Measurements from ENCODE around the gene CHGA.
A peak's percentile ranks its signal among the peaks of the same experiment; 100 is the strongest.

The CHGA gene

GRCh38 chr14:92907316-92907911 lies 15.5 kb upstream of the CHGA start:
- H3K4me3 Mint-ChIP-seq: no peak overlapping the region
- no peak overlapping the region for H3K27ac Mint-ChIP-seq (ENCODE audit: low read depth)
- H3K4me1 Mint-ChIP-seq: no peaks in the 10 kb centered on the region
- H3K36me3 Mint-ChIP-seq (ENCODE audit: insufficient read depth): peaks cover 2% of the 10 kb centered on the region
- ATAC-seq (replicated peaks; ENCODE audit: extremely low read depth, poor library complexity, severe bottlenecking) (no peak), DNase-seq (ENCODE audit: low spot score in 2 of 2) (no peak)
- H3K27me3 Mint-ChIP-seq: peaks cover 39% of the 10 kb centered on the region
- no peaks in the 10 kb centered on the region for H3K9me3 Mint-ChIP-seq

GRCh38 chr14:92914087-92914656 lies 8.8 kb upstream of the CHGA start:
- H3K27me3 Mint-ChIP-seq: peaks cover 62% of the 10 kb centered on the region
- ATAC-seq (replicated peaks; ENCODE audit: extremely low read depth, poor library complexity, severe bottlenecking): no peak
- H3K36me3 Mint-ChIP-seq (ENCODE audit: insufficient read depth): peaks cover 4% of the 10 kb centered on the region
- no peak overlapping the region for H3K27ac Mint-ChIP-seq (ENCODE audit: low read depth)
- no peaks in the 10 kb centered on the region for H3K4me1 Mint-ChIP-seq
- DNase-seq (ENCODE audit: low spot score in 2 of 2): no peak
- no peak overlapping the region for H3K4me3 Mint-ChIP-seq
- H3K9me3 Mint-ChIP-seq: no peaks in the 10 kb centered on the region

DNA sequence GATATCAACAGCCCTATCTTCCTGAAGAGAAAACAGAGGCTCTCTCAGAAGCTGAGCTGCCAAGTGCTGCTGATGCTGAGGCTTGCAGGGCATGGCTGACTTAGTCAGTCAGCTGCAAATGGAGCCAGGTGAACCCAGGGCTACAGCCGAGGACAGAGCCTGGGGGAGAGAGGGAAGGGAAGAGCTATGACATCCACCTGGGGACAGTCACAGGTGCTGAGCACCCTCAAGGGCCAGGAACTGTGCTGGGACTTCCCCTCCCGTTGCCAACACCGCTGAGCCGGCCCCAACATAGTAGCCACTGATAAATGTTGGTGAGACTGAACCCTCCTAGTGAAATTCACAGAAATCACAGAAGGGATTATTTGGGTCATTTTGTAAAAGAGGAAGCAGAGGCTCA lies 6.7 kb upstream of the CHGA start:
- ATAC-seq (replicated peaks; ENCODE audit: extremely low read depth, poor library complexity, severe bottlenecking) (no peak), DNase-seq (ENCODE audit: low spot score in 2 of 2) (no peak)
- Mint-ChIP-seq H3K27me3 (peaks cover 58% of the 10 kb centered on the region), H3K9me3 (no peaks in the 10 kb centered on the region), H3K27ac (ENCODE audit: low read depth) (no peak overlapping the region), H3K4me3 (no peak overlapping the region), H3K4me1 (no peaks in the 10 kb centered on the region), H3K36me3 (ENCODE audit: insufficient read depth) (peaks cover 6% of the 10 kb centered on the region)

DNA sequence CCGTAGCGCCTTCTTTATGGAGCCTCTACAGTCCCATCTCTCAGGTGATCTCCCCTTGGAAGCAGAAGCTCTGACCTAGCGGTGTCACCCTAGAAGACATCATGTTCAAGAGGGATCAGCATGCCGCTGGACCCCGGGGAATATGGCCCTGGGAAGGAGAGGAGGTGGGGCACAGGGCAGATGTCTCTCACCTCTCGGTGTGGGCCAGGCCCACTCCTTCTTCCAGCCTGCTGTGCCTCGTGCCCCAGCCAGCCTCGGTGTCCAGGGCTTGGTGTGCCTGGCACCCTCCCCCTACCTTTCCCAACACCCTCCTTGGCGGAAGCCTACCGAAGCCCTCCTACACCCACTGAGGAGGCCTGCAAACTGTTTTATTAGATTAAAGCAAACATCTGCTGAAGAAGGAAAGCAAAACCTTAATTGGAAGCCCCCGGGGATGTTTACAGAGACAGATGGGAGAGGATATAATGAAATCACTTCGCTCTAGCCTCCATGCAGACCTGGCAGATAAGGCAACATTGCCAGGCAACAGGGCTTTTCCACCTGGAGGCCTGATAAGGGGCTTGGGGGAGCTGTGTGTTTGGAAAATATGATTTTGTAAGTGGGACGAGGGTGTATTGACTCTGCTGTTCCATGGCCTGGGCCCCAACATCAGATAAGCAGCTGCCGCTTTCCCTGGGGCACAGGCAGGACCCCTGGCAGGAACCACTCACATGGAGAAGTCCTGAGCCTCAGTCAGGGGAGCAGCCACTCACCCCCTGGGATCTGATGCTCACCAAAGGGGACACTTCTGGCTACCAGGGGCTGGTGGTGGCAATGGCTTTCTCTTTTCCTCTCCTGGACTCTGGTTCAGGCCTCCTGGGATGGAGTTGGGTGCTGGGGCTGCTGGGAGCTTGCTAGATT lies 5.7 kb upstream of the CHGA start:
- no peaks in the 10 kb centered on the region for H3K9me3 Mint-ChIP-seq
- peaks cover 69% of the 10 kb centered on the region for H3K27me3 Mint-ChIP-seq
- H3K4me1 Mint-ChIP-seq: no peaks in the 10 kb centered on the region
- DNase-seq (ENCODE audit: low spot score in 2 of 2) (no peak), ATAC-seq (replicated peaks; ENCODE audit: extremely low read depth, poor library complexity, severe bottlenecking) (no peak)
- H3K36me3 Mint-ChIP-seq (ENCODE audit: insufficient read depth): peaks cover 8% of the 10 kb centered on the region
- H3K27ac Mint-ChIP-seq (ENCODE audit: low read depth): no peak overlapping the region
- no peak overlapping the region for H3K4me3 Mint-ChIP-seq

DNA sequence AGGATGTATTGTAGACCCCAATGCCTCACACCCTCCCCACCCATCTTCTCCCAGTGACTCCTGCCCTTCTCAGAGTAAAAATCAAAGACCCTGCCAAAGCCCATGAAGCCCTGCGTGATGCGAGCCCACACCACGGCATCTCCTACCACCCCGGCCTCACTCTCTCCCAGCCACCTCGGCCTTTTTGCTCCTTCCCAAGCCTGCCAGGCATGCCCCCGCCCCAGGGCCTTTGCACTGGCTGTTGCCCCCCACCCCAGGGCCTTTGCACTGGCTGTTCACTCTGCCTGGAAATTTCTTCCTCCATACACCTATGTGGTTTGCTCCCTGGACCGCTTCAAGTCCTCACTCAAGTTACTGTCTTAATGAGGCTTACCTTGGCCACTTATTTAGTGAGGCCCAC lies 5.0 kb upstream of the CHGA start:
- H3K9me3 Mint-ChIP-seq: no peaks in the 10 kb centered on the region
- no peak overlapping the region for H3K27ac Mint-ChIP-seq (ENCODE audit: low read depth)
- DNase-seq (ENCODE audit: low spot score in 2 of 2): no peak
- ATAC-seq (replicated peaks; ENCODE audit: extremely low read depth, poor library complexity, severe bottlenecking): no peak
- H3K4me1 Mint-ChIP-seq: no peaks in the 10 kb centered on the region
- H3K36me3 Mint-ChIP-seq (ENCODE audit: insufficient read depth): peaks cover 8% of the 10 kb centered on the region
- no peak overlapping the region for H3K4me3 Mint-ChIP-seq
- H3K27me3 Mint-ChIP-seq: peaks cover 75% of the 10 kb centered on the region

DNA sequence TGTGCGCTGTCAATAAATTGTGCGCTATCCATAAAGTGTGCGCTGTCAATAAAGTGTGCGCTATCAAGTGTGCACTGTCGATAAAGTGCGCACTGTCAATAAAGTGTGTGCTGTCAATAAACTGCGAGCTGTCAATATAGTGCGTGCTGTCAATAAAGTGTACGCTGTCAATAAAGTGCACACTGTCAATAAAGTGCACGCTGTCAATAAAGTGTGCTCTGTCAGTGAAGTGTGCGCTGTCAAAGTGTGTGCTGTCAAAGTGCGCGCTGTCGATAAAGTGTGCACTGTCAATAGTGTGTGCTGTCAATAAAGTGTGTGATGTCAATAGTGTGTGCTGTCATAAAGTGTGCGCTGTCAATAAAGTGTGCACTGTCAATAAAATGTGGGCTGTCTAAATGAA lies 2.9 kb upstream of the CHGA start:
- no peaks in the 10 kb centered on the region for H3K9me3 Mint-ChIP-seq
- DNase-seq (ENCODE audit: low spot score in 2 of 2): no peak
- H3K27me3 Mint-ChIP-seq: peaks cover 72% of the 10 kb centered on the region
- no peaks in the 10 kb centered on the region for H3K4me1 Mint-ChIP-seq
- no peak overlapping the region for H3K4me3 Mint-ChIP-seq
- no peak for ATAC-seq (replicated peaks; ENCODE audit: extremely low read depth, poor library complexity, severe bottlenecking)
- no peak overlapping the region for H3K27ac Mint-ChIP-seq (ENCODE audit: low read depth)
- peaks cover 9% of the 10 kb centered on the region for H3K36me3 Mint-ChIP-seq (ENCODE audit: insufficient read depth)

DNA sequence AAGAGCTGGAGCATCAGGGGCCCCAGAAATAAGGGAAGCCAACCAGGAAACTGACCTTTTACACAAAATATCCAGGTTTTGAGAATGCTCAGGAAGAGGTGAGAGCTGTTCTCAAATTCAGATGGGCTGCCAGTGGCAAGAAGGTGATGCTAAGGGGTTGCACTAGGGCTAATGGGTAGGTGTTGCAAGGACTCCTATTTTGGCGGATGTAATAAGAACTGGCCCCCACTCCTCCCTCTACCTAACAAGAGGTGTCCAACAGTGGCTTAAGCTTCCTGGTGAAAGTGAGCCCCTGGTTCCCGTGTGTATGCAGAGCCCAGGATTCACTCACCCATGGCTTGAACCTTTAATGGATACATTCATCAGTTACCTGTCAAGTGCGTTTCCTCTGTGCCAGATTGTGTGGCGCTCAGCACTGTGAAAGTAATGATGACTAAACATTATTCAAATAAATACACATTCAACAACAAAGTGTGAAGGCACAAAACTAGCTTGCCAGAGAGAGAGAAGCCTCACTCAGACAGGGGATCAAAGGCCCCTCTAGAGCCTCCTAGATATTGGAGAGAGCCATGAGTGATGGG lies 705 bp upstream of the CHGA start:
- Mint-ChIP-seq H3K27me3 (peaks cover 68% of the 10 kb centered on the region), H3K4me1 (no peaks in the 10 kb centered on the region), H3K27ac (ENCODE audit: low read depth) (peak overlapping the region; percentile 41), H3K9me3 (no peaks in the 10 kb centered on the region), H3K36me3 (ENCODE audit: insufficient read depth) (peaks cover 11% of the 10 kb centered on the region), H3K4me3 (no peak overlapping the region)
- ATAC-seq (replicated peaks; ENCODE audit: extremely low read depth, poor library complexity, severe bottlenecking): no peak
- no peak for DNase-seq (ENCODE audit: low spot score in 2 of 2)

- Mint-ChIP-seq H3K4me3 (no peak overlapping the region), H3K4me1 (no peaks in the 10 kb centered on the region), H3K27me3 (peaks cover 53% of the 10 kb centered on the region), H3K36me3 (ENCODE audit: insufficient read depth) (peaks cover 11% of the 10 kb centered on the region), H3K27ac (ENCODE audit: low read depth) (no peak overlapping the region), H3K9me3 (no peaks in the 10 kb centered on the region)
- ATAC-seq (replicated peaks; ENCODE audit: extremely low read depth, poor library complexity, severe bottlenecking): no peak
- DNase-seq (ENCODE audit: low spot score in 2 of 2): no peak
Observed at GRCh38 chr14:92923744-92924103, 774 bp downstream of the CHGA start.

- H3K4me1 Mint-ChIP-seq: no peaks in the 10 kb centered on the region
- H3K36me3 Mint-ChIP-seq (ENCODE audit: insufficient read depth): peaks cover 9% of the 10 kb centered on the region
- DNase-seq (ENCODE audit: low spot score in 2 of 2) (no peak), ATAC-seq (replicated peaks; ENCODE audit: extremely low read depth, poor library complexity, severe bottlenecking) (no peak)
- no peak overlapping the region for H3K27ac Mint-ChIP-seq (ENCODE audit: low read depth)
- peaks cover 52% of the 10 kb centered on the region for H3K27me3 Mint-ChIP-seq
- H3K9me3 Mint-ChIP-seq: no peaks in the 10 kb centered on the region
- H3K4me3 Mint-ChIP-seq: no peak overlapping the region
Observed at GRCh38 chr14:92924247-92924646, 1.3 kb downstream of the CHGA start.

DNA sequence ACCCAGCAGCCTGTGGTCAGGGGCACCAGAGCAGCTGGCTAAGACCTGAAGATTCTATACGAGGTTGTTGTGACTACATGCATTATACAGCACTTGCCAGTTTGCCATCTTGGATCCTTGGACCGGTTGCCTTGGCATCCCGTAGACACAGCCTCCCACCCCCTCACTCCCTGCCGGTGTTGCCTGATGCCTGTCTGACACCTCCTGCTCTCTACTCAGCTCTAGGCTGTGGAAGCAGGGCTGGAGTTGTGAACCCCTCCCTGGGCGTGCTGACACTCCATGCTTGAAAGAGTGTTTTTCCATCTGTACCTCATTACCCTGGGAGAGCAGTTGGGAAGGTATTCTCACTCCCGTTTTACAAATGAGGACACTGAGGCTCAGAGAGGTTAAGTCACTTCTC lies 2.5 kb downstream of the CHGA start:
- H3K9me3 Mint-ChIP-seq: no peaks in the 10 kb centered on the region
- no peak overlapping the region for H3K27ac Mint-ChIP-seq (ENCODE audit: low read depth)
- H3K36me3 Mint-ChIP-seq (ENCODE audit: insufficient read depth): peaks cover 10% of the 10 kb centered on the region
- no peak overlapping the region for H3K4me3 Mint-ChIP-seq
- DNase-seq (ENCODE audit: low spot score in 2 of 2) (no peak), ATAC-seq (replicated peaks; ENCODE audit: extremely low read depth, poor library complexity, severe bottlenecking) (no peak)
- H3K4me1 Mint-ChIP-seq: no peaks in the 10 kb centered on the region
- peaks cover 52% of the 10 kb centered on the region for H3K27me3 Mint-ChIP-seq

DNA sequence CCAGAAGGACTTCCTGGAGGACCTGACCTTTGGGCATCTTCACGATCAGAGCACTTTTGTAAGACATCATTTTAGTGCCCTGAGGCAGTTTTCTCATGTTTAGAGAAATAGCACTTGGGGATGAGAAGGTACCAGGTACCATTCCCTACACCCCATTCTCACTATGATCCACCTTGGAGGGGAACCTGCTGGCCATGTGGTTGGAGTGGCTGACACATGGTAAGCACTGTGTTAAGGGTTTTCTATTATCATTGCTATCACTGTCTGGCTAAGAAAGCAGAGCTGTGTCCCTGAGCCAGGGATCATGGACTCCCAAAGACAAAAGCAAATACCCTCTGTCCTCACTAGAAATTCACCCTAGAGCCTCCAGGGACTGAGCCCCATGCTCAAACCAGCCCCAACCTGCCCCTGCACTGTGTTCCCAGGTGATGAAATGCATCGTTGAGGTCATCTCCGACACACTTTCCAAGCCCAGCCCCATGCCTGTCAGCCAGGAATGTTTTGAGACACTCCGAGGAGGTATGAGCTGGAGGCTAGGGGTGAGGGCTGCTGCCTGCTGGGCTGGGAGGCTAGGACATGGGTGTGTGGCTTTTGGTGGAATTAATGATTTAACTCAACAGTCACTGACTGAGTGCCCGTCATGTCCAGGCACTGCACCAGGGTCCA lies 3.4 kb downstream of the CHGA start:
- Mint-ChIP-seq H3K4me1 (no peaks in the 10 kb centered on the region), H3K27me3 (peaks cover 45% of the 10 kb centered on the region), H3K27ac (ENCODE audit: low read depth) (no peak overlapping the region), H3K4me3 (no peak overlapping the region), H3K9me3 (no peaks in the 10 kb centered on the region), H3K36me3 (ENCODE audit: insufficient read depth) (peaks cover 12% of the 10 kb centered on the region)
- DNase-seq (ENCODE audit: low spot score in 2 of 2) (no peak), ATAC-seq (replicated peaks; ENCODE audit: extremely low read depth, poor library complexity, severe bottlenecking) (no peak)

- H3K9me3 Mint-ChIP-seq: no peaks in the 10 kb centered on the region
- H3K4me3 Mint-ChIP-seq: no peak overlapping the region
Observed at GRCh38 chr14:92926931-92927330, 4.0 kb downstream of the CHGA start.

More at GRCh38 chr14:92926931-92927330, 4.0 kb downstream of the CHGA start:
- ATAC-seq (replicated peaks; ENCODE audit: extremely low read depth, poor library complexity, severe bottlenecking): no peak
- Mint-ChIP-seq H3K36me3 (ENCODE audit: insufficient read depth) (peaks cover 12% of the 10 kb centered on the region), H3K4me1 (no peaks in the 10 kb centered on the region), H3K27me3 (peaks cover 39% of the 10 kb centered on the region), H3K27ac (ENCODE audit: low read depth) (no peak overlapping the region)
- DNase-seq (ENCODE audit: low spot score in 2 of 2): no peak
